ENCODE measurements around the gene NPIPA5.
"Not testable (repeated sequence)": the region's sequence is repeated elsewhere in the genome, so short reads cannot be mapped to it uniquely, and the experiment has no call there.

Gene NPIPA5

DNA sequence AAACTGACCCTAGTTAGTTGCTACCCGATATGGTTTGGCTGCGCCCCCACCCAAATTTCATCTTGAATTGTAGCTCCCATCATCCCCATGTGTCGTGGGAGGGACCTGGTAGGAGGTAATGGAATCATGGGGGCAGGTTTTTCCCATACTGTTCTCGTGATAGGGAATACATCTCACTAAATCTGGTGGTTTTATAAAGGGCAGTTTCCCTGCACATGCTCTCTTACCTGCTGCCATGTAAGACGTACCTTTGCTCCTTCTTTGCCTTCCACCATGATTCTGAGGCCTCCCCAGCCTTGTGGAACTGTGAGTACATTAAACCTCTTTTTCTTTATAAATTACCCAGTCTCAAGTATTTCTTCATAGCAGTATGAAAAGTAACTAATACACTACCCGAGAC is 10.0 kb upstream of the NPIPA5 start:
- not testable (repeated sequence) for DNase-seq

DNA sequence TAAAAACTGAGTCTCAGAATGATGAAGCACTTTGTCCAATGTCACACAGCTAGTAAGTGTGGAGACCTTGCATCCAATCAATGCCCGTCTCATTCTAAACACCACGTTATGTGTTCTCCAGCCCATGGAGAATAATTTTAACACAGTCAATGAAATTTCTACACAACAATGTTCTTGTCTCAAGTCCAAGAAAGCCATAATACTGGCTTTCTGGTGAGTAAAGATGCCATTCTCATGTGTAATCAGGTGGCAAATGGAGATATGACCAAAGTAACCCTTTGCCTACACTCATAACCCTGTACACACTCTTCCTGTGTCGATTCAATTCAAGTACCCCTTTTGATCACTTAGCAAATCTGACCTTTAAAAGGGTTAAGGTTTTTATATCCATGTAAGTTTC is 4.7 kb upstream of the NPIPA5 start:
- DNase-seq: not testable (repeated sequence)

DNA sequence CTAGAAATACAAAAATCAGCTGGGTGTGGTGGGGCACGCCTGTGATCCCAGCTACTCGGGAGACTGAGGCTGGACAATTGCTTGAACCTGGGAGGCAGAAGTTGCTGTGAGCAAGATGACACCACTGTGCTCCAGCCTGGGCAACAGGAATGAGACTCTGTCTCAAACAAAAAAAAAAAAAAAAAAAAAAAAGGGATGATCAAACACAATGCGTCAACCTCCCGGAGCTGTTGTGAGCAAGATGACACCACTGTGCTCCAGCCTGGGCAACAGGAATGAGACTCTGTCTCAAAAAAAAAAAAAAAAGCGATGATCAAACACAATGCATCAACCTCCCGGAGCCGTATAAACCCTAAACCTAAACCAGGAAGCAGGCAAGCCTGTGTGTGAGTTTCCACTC is 20.6 kb downstream of the NPIPA5 start:
- not testable (repeated sequence) for DNase-seq

- not testable (repeated sequence) for DNase-seq
Observed at GRCh38 chr16:15354846-15355245, 23.2 kb downstream of the NPIPA5 start.

DNA sequence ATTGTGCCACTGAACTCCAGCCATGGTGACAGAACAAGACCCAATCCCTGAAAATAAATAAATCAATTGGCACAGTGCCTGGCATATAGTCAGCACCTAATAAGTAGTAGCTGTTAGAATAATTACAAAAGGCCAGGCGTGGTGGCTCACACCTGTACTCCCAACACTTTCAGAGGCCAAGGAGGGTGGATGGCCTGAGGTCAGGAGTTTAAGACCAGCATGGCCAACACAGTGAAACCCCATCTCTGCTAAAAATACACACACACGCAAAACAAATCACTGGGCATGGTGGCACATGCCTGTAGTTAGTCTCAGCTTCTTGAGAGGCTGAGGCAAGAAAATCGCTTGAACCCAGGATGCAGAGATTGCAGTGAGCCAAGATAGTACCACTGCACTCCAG is 25.2 kb downstream of the NPIPA5 start:
- DNase-seq: not testable (repeated sequence)

- DNase-seq: not testable (repeated sequence)
Observed at GRCh38 chr16:15351745-15352144, 26.3 kb downstream of the NPIPA5 start.

GRCh38 chr16:15351251-15351650 is 26.8 kb downstream of the NPIPA5 start:
- not testable (repeated sequence) for DNase-seq

DNA sequence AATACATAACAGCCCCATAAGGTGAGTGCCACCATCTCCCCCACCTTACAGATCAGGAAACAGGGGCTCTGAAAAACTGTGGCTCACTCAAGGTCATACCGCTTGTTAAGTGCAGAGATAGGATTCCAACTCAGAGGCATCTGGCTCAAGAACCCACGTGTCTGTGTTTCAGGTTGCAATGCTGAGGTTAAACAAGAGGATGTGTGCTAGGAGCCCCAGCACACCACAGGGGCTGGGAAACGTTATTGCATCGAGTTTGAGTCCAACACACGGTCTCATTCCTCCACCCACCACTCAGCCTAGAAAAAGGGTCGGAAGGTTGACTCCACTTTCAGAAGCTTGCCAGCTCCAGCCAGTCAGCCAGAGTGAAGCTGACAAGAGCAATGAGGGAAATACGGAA is 29.4 kb downstream of the NPIPA5 start:
- not testable (repeated sequence) for DNase-seq

- DNase-seq: not testable (repeated sequence)
Observed at GRCh38 chr16:15342337-15342736, 35.8 kb downstream of the NPIPA5 start.

DNA sequence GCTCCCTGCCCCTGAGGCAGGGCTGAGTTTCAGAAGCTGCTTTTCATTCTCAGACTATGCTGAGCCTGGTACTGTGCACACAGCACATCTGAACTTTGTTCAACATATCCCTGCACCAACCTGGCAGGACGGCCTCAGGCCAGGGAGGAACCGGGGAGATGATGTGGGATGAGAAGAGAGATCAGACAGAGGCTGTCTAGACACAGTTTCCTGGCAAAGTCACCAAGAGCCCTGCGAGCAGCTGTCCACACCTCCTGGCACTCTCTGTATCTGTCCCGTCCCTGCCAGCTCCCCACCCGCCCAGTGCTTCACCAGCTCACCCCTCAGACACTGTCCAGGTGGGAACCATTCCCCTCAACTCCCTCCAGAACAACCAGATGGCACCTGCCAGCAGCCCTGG is 39.1 kb downstream of the NPIPA5 start:
- not testable (repeated sequence) for DNase-seq

DNA sequence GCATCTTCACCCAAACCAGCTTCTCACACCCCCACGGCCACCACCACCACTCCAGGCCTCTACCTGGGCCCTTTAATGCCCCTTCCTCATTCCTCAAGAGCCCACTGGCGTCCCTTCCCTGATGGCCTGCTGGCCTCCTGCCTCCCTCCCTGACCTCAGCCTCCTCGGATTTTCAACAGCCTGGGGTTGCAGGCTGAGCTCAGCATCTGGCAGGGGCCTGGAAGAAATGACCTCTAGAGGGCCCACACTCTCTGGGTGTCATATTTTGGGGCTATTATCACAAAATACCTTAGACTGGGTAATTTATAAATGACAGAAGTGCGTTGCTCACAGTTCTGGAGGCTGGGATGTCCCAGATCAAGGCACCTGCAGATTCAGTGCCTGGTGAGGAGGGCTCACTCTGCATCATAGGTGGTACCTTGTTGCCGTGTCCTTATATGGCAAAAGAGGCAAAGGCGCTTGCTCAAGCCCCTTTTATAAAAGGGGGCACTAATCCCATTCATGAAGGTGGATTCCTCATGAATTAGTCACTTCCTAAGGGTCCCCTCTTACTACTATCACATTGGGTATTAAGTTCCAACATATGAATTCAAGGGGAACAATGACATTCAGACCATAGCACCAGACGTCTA is 40.0 kb downstream of the NPIPA5 start:
- DNase-seq: not testable (repeated sequence)

GRCh38 chr16:15335609-15336008 is 42.5 kb downstream of the NPIPA5 start:
- not testable (repeated sequence) for DNase-seq

DNA sequence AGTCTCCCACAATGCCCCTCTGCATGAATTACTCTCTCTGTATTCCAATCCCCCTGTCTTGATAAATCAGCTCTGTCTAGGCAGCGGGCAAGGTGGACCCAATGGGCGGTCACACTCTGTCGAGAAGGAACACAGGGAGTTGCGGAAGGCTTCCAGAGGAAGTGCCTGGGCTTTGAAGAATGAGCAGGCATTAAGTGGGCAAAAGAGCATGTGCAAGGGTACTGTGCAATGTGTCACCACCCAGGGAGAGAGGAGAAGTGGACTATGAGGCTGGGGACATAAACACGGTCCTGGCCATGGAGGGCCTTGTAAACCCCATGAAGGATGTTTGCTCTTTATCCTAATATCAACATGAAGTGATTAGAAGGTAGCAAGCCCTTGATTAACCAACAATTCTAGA is 44.1 kb downstream of the NPIPA5 start:
- not testable (repeated sequence) for DNase-seq

DNA sequence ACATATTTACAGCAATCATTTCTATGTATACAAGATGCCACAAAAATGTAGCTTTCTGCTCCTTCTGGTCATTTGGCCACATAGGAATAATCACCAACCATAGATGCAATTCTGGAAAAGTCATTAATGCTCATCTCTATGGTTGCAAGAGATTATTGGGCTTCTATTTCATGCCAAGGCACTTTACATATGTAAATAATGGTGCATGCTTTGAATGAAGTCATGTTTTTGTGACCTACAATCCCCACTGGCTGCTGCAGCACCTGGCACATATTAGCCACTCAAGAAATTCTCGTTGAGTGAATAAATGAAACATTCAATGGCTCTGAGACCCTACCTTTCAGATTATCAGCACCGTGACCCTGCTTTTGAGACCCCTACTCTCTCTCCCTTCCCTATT is 47.1 kb downstream of the NPIPA5 start:
- not testable (repeated sequence) for DNase-seq

- DNase-seq: not testable (repeated sequence)
Observed at GRCh38 chr16:15324954-15325353, 53.1 kb downstream of the NPIPA5 start.

GRCh38 chr16:15323373-15323772 is 54.7 kb downstream of the NPIPA5 start:
- DNase-seq: not testable (repeated sequence)

DNA sequence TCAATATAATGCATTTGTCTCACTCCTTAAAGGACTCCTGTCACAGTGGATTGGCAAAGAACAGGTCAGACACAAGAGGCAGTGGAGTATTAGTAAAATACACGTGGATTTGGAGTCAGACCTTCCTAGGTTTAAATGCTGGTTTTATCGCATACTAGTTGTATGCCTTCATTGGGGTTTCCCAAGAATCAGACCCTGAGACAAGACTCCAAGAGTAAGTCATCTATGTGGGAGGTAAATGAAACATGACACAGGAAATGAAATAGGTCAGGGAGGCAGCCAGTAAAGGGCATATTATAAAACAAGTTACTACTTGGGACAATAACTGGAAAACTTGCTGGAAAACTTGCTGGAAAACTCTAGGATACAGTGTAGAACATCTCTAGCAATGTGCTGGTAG is 56.9 kb downstream of the NPIPA5 start:
- DNase-seq: not testable (repeated sequence)

- DNase-seq: not testable (repeated sequence)
Observed at GRCh38 chr16:15314562-15314961, 63.5 kb downstream of the NPIPA5 start.
